K562 (cell line): ENCODE measurements around the gene P2RX1. TPM values are rescaled to one million over a fixed set of nuclear protein-coding genes. Genes with fewer than 3 reads are reported as not detected.

ENCODE experiments used
- ASH1L ChIP-seq: fragments of 450-650 bp; IDR thresholded peaks from 2 replicates; pipeline ENCODE4 v1.6.1; 2018; ENCODE audit warnings: borderline replicate concordance, mild to moderate bottlenecking, low read depth; ENCODE audit not compliant: partially characterized antibody
- CBX5 ChIP-seq: IDR thresholded peaks from 2 replicates; pipeline ENCODE4 v1.6.1; 2014; ENCODE audit warnings: low read depth, borderline replicate concordance
- CCNT2 ChIP-seq: IDR thresholded peaks from 2 replicates; pipeline ENCODE4 v1.6.1; 2011; ENCODE audit warnings: borderline replicate concordance, low read depth, mild to moderate bottlenecking, moderate library complexity, mixed read lengths, low read length; ENCODE audit not compliant: insufficient read length; ENCODE audit errors: extremely low read depth
- EZH2 ChIP-seq: IDR thresholded peaks from 2 replicates; pipeline ENCODE4 v1.6.1; 2012; ENCODE audit warnings: low read depth, mild to moderate bottlenecking, inconsistent platforms, low read length, borderline replicate concordance
- GATAD2A ChIP-seq: fragments of 450-650 bp; IDR thresholded peaks from 2 replicates; pipeline ENCODE4 v1.6.1; 2017
- HSF4 ChIP-seq: fragments of 250-450 bp; sonication (Bioruptor Pico); IDR thresholded peaks from 2 replicates; pipeline ENCODE4 v2.1.2; 2022; ENCODE audit warnings: mild to moderate bottlenecking, moderate library complexity, borderline replicate concordance
- PHB2 ChIP-seq: fragments of 450-650 bp; IDR thresholded peaks from 2 replicates; pipeline ENCODE4 v1.6.1; 2017; ENCODE audit warnings: low read depth
- SIN3B ChIP-seq: fragments of 450-650 bp; IDR thresholded peaks from 2 replicates; pipeline ENCODE4 v1.6.1; 2017; ENCODE audit warnings: low read depth, mild to moderate bottlenecking, moderate library complexity
- SP1 ChIP-seq: sonication (generic); formaldehyde crosslinking; IDR thresholded peaks from 2 replicates; pipeline ENCODE4 v1.8.1; 2022; ENCODE audit warnings: mild to moderate bottlenecking, missing genetic modification reagents
- ZNF561 ChIP-seq: fragments of 450-650 bp; formaldehyde crosslinking; conservative IDR thresholded peaks from 2 replicates; pipeline ENCODE4 v1.4.0; 2020; ENCODE audit warnings: mild to moderate bottlenecking, moderate library complexity
- polyA plus RNA-seq, 8 experiments: library from polyadenylated mRNA; depleted of rRNA in 4 of 8; stranded (reverse) in 5 of 8; unstranded in 3 of 8; fragments of >200 nt; fragmentation: Nextera tagmentation in 2 of 8; fragmentation: Illumina TruSeq in 1 of 8; extraction: Ambion mirVana in 2 of 8; extraction: Trizol in 1 of 8; gene quantifications; 2 replicates each; pipeline versions ENCODE4 v1.2.1 to v1.2.3, GENCODE V29; 2011 to 2014; ENCODE audit warnings: inconsistent platforms in 1 of 8, missing spikeins in 1 of 8
- total RNA-seq, 7 experiments: library from RNA; depleted of rRNA in 6 of 7; stranded (reverse); fragments of >200 nt in 6 of 7; fragmentation: Illumina TruSeq in 2 of 7; extraction: Trizol in 2 of 7; gene quantifications; 2 replicates each; pipeline versions ENCODE4 v1.2.1 to v1.2.3, GENCODE V29; 2011 to 2021; ENCODE audit warnings: low replicate concordance in 1 of 7
- TF ChIP-seq, protein P1 (sequence below): fragments of 450-650 bp; IDR thresholded peaks from 2 replicates; pipeline ENCODE4 v1.6.1; 2016; ENCODE audit warnings: low read depth
- TF ChIP-seq, protein P2 (sequence below): fragments of 250-450 bp; sonication (Bioruptor Pico); IDR thresholded peaks from 2 replicates; pipeline ENCODE4 v1.5.0; 2021; ENCODE audit warnings: mild to moderate bottlenecking, borderline replicate concordance
- TF ChIP-seq, protein P3 (sequence below): sonication (generic); formaldehyde crosslinking; IDR thresholded peaks from 2 replicates; pipeline ENCODE4 v1.8.1; 2023; ENCODE audit warnings: mild to moderate bottlenecking, missing genetic modification reagents, moderate library complexity
- TF ChIP-seq, protein P4 (sequence below): fragments of 250-450 bp; sonication (Bioruptor Pico); IDR thresholded peaks from 2 replicates; pipeline ENCODE4 v1.4.0; 2020

Gene P2RX1
- total and polyA plus RNA-seq, 9 of the 15 experiments (the other 6 are each of a cell fraction or from before 2014, with no cell fraction given), result 0.27 to 20.3 (median 10.3) TPM

DNA sequence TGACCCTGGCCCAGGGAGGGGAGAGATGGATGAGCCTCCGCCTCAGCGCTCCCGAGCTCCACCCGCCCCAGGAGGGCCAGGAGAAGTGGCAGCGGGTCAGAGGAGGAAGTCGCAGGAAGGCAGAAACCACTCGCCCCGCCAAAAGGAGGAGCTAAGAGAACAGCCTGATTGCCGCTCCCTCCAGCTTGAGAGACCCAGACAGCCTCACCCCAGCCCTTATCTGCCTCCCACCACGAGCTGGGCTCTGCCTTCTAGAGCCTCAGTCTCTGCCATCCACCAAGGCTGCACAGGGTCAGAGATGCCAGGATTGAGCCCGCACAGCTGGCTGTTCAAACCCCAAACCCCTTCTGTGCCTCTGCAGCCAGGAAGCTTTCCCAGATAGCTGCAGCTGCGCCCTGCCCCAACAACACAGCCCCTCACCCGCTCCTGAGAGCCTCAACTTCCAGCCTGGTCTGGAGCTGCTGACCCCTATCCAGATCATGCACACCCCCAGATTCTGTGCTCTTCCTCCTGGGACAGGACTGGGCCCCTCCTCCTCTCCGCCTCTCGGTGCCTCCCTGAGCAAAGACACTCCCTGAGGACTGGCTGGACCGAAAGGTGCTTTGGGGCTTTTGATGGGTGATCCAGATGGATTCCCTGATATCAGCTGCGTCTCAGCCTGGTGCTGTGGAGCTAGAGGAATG is 49.0 kb upstream of the P2RX1 start (continued):
- TF ChIP-seq, protein P1, sequence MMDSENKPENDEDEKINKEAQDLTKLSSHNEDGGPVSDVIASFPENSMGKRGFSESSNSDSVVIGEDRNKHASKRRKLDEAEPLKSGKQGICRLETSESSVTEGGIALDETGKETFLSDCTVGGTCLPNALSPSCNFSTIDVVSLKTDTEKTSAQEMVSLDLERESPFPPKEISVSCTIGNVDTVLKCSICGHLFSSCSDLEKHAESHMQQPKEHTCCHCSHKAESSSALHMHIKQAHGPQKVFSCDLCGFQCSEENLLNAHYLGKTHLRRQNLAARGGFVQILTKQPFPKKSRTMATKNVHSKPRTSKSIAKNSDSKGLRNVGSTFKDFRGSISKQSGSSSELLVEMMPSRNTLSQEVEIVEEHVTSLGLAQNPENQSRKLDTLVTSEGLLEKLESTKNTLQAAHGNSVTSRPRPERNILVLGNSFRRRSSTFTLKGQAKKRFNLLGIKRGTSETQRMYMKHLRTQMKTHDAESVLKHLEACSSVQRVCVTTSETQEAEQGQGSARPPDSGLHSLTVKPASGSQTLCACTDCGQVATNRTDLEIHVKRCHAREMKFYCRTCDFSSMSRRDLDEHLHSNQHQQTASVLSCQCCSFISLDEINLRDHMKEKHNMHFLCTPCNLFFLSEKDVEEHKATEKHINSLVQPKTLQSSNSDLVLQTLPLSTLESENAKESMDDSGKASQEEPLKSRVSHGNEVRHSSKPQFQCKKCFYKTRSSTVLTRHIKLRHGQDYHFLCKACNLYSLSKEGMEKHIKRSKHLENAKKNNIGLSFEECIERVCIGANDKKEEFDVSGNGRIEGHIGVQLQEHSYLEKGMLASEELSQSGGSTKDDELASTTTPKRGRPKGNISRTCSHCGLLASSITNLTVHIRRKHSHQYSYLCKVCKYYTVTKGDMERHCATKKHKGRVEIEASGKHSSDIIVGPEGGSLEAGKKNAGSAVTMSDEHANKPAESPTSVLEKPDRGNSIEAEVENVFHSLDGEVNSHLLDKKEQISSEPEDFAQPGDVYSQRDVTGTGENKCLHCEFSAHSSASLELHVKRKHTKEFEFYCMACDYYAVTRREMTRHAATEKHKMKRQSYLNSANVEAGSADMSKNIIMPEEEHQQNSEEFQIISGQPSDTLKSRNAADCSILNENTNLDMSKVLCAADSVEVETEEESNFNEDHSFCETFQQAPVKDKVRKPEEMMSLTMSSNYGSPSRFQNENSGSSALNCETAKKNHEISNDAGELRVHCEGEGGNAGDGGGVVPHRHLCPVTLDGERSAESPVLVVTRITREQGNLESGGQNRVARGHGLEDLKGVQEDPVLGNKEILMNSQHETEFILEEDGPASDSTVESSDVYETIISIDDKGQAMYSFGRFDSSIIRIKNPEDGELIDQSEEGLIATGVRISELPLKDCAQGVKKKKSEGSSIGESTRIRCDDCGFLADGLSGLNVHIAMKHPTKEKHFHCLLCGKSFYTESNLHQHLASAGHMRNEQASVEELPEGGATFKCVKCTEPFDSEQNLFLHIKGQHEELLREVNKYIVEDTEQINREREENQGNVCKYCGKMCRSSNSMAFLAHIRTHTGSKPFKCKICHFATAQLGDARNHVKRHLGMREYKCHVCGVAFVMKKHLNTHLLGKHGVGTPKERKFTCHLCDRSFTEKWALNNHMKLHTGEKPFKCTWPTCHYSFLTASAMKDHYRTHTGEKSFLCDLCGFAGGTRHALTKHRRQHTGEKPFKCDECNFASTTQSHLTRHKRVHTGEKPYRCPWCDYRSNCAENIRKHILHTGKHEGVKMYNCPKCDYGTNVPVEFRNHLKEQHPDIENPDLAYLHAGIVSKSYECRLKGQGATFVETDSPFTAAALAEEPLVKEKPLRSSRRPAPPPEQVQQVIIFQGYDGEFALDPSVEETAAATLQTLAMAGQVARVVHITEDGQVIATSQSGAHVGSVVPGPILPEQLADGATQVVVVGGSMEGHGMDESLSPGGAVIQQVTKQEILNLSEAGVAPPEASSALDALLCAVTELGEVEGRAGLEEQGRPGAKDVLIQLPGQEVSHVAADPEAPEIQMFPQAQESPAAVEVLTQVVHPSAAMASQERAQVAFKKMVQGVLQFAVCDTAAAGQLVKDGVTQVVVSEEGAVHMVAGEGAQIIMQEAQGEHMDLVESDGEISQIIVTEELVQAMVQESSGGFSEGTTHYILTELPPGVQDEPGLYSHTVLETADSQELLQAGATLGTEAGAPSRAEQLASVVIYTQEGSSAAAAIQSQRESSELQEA, result no peak
- TF ChIP-seq, protein P2, sequence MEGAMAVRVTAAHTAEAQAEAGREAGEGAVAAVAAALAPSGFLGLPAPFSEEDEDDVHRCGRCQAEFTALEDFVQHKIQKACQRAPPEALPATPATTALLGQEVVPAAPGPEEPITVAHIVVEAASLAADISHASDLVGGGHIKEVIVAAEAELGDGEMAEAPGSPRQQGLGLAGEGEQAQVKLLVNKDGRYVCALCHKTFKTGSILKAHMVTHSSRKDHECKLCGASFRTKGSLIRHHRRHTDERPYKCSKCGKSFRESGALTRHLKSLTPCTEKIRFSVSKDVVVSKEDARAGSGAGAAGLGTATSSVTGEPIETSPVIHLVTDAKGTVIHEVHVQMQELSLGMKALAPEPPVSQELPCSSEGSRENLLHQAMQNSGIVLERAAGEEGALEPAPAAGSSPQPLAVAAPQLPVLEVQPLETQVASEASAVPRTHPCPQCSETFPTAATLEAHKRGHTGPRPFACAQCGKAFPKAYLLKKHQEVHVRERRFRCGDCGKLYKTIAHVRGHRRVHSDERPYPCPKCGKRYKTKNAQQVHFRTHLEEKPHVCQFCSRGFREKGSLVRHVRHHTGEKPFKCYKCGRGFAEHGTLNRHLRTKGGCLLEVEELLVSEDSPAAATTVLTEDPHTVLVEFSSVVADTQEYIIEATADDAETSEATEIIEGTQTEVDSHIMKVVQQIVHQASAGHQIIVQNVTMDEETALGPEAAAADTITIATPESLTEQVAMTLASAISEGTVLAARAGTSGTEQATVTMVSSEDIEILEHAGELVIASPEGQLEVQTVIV, result no peak
- no peak for TF ChIP-seq ASH1L
- peak; percentile 31 for TF ChIP-seq CCNT2
- TF ChIP-seq HSF4, result peak; percentile 13; the same call in 1 of the 2 replicates
- no peak for TF ChIP-seq SP1
- no peak for TF ChIP-seq SIN3B
- no peak for TF ChIP-seq PHB2
- TF ChIP-seq GATAD2A, result no peak
- no peak for TF ChIP-seq CBX5
- no peak for TF ChIP-seq EZH2
- no peak for TF ChIP-seq ZNF561 (CRISPR knock-in tag)
- TF ChIP-seq, protein P3, sequence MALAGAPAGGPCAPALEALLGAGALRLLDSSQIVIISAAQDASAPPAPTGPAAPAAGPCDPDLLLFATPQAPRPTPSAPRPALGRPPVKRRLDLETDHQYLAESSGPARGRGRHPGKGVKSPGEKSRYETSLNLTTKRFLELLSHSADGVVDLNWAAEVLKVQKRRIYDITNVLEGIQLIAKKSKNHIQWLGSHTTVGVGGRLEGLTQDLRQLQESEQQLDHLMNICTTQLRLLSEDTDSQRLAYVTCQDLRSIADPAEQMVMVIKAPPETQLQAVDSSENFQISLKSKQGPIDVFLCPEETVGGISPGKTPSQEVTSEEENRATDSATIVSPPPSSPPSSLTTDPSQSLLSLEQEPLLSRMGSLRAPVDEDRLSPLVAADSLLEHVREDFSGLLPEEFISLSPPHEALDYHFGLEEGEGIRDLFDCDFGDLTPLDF, result no peak
- TF ChIP-seq, protein P4, sequence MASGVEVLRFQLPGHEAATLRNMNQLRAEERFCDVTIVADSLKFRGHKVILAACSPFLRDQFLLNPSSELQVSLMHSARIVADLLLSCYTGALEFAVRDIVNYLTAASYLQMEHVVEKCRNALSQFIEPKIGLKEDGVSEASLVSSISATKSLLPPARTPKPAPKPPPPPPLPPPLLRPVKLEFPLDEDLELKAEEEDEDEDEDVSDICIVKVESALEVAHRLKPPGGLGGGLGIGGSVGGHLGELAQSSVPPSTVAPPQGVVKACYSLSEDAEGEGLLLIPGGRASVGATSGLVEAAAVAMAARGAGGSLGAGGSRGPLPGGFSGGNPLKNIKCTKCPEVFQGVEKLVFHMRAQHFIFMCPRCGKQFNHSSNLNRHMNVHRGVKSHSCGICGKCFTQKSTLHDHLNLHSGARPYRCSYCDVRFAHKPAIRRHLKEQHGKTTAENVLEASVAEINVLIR, result no peak
